GM23338 (cell line): Measurements from ENCODE around the gene KRT15. TPM values are rescaled to one million over a fixed set of nuclear protein-coding genes. Genes with fewer than 3 reads are reported as not detected.

Experiments
- ATAC-seq: fragments of 200-7000 bp; cut with Tn5 transposase; 3 replicates; pipeline ENCODE4 v1.9.1; 2020
- DNase-seq: peaks from one replicate; pipeline ENCODE4 v3.0.0-alpha.2; 2015; ENCODE audit warnings: low spot score
- H2AFZ ChIP-seq: fragments of 200-600 bp; sonication (generic); 2 replicates; pipeline ENCODE4 v1.8.0; 2016; ENCODE audit warnings: antibody characterized with exemption, mild to moderate bottlenecking, moderate library complexity
- H3F3A ChIP-seq: fragments of 200-600 bp; sonication (generic); replicated peaks from 2 replicates; pipeline ENCODE4 v1.8.0; 2017; ENCODE audit warnings: antibody characterized with exemption, mixed run types, low read depth
- H3K27ac ChIP-seq: fragments of 200-600 bp; sonication (generic); 2 replicates; pipeline ENCODE4 v1.6.1; 2016; ENCODE audit warnings: low read depth
- H3K27me3 ChIP-seq: fragments of 200-600 bp; sonication (generic); 2 replicates; pipeline ENCODE4 v1.8.0; 2016; ENCODE audit warnings: mild to moderate bottlenecking, mixed run types, moderate library complexity; ENCODE audit not compliant: insufficient read depth
- H3K36me3 ChIP-seq: fragments of 200-600 bp; sonication (generic); 2 replicates; pipeline ENCODE4 v1.8.0; 2016; ENCODE audit warnings: mild to moderate bottlenecking; ENCODE audit not compliant: insufficient read depth
- H3K4me1 ChIP-seq: fragments of 200-600 bp; sonication (generic); 2 replicates; pipeline ENCODE4 v1.8.0; 2016; ENCODE audit warnings: mild to moderate bottlenecking, moderate library complexity; ENCODE audit not compliant: insufficient read depth
- H3K4me2 ChIP-seq: fragments of 200-600 bp; sonication (generic); 2 replicates; pipeline ENCODE4 v1.7.1; 2017; ENCODE audit warnings: mixed run types
- H3K4me3 ChIP-seq: fragments of 200-600 bp; sonication (generic); 2 replicates; pipeline ENCODE4 v1.6.1; 2016; ENCODE audit warnings: mixed run types
- H3K79me2 ChIP-seq: fragments of 200-600 bp; sonication (generic); replicated peaks from 2 replicates; pipeline ENCODE4 v1.8.0; 2017; ENCODE audit warnings: mild to moderate bottlenecking; ENCODE audit not compliant: insufficient read depth
- H3K9me2 ChIP-seq: fragments of 200-600 bp; sonication (generic); 2 replicates; pipeline ENCODE4 v1.8.0; 2017; ENCODE audit not compliant: insufficient read depth
- H4K20me1 ChIP-seq: fragments of 200-600 bp; sonication (generic); replicated peaks from 2 replicates; pipeline ENCODE4 v1.8.0; 2017; ENCODE audit warnings: mild to moderate bottlenecking; ENCODE audit not compliant: insufficient read depth
- H3K27ac Mint-ChIP-seq: 2 replicates; pipeline ENCODE4 v1.8.0; 2020; ENCODE audit warnings: inconsistent platforms, mild to moderate bottlenecking, moderate library complexity, mixed read lengths
- H3K27me3 Mint-ChIP-seq: 3 replicates; pipeline ENCODE4 v1.8.0; 2022; ENCODE audit warnings: low read depth, mild to moderate bottlenecking, moderate library complexity, mixed read lengths, inconsistent platforms; ENCODE audit not compliant: insufficient read depth, poor library complexity
- H3K36me3 Mint-ChIP-seq: 3 replicates; pipeline ENCODE4 v1.8.0; 2021; ENCODE audit warnings: low read depth, mild to moderate bottlenecking, inconsistent platforms, moderate library complexity, mixed read lengths
- H3K4me1 Mint-ChIP-seq: 3 replicates; pipeline ENCODE4 v1.8.0; 2020; ENCODE audit warnings: mild to moderate bottlenecking, inconsistent platforms, mixed read lengths
- H3K4me3 Mint-ChIP-seq: 3 replicates; pipeline ENCODE4 v1.8.0; 2021; ENCODE audit warnings: moderate library complexity, mild to moderate bottlenecking, inconsistent platforms, mixed read lengths
- H3K9me3 Mint-ChIP-seq: 3 replicates; pipeline ENCODE4 v1.8.0; 2020; ENCODE audit warnings: moderate library complexity, mild to moderate bottlenecking, inconsistent platforms, mixed read lengths
- CREB1 ChIP-seq: fragments of 250-450 bp; sonication (Bioruptor Pico); IDR thresholded peaks from 2 replicates; pipeline ENCODE4 v1.5.0; 2020; ENCODE audit warnings: low read depth, mild to moderate bottlenecking, moderate library complexity
- CTCF ChIP-seq, 2 experiments: fragments of 200-600 bp in 1 of 2; sonication (generic) in 1 of 2; conservative IDR thresholded peaks; 2 replicates each; pipeline versions ENCODE4 v1.5.1 to v1.6.1; 2016 to 2017; ENCODE audit warnings: antibody characterized with exemption in 2 of 2, low read depth in 2 of 2, mild to moderate bottlenecking in 2 of 2, moderate library complexity in 1 of 2
- EZH2 ChIP-seq: fragments of 200-600 bp; sonication (generic); IDR thresholded peaks from one replicate; pipeline ENCODE4 v1.8.0; 2017; ENCODE audit warnings: antibody characterized with exemption, mild to moderate bottlenecking, low read depth; ENCODE audit not compliant: unreplicated experiment
- EZH2phosphoT487 ChIP-seq: fragments of 200-600 bp; sonication (generic); IDR thresholded peaks from one replicate; pipeline ENCODE4 v1.8.1; 2018; ENCODE audit warnings: antibody characterized with exemption; ENCODE audit not compliant: unreplicated experiment
- JUNB ChIP-seq: IDR thresholded peaks from one replicate; pipeline ENCODE4 v1.6.1; 2016; ENCODE audit warnings: antibody characterized with exemption; ENCODE audit not compliant: unreplicated experiment
- NANOG ChIP-seq: IDR thresholded peaks from 2 replicates; pipeline ENCODE4 v1.6.1; 2016; ENCODE audit warnings: antibody characterized with exemption, borderline replicate concordance
- POLR2AphosphoS5 ChIP-seq: IDR thresholded peaks from 2 replicates; pipeline ENCODE4 v1.6.1; 2016; ENCODE audit warnings: antibody characterized with exemption, low read depth
- STAT1 ChIP-seq: IDR thresholded peaks from one replicate; pipeline ENCODE4 v1.6.1; 2016; ENCODE audit warnings: antibody characterized with exemption; ENCODE audit not compliant: unreplicated experiment
- ZNF331 ChIP-seq: fragments of 250-450 bp; sonication (Bioruptor Pico); IDR thresholded peaks from 2 replicates; pipeline ENCODE4 v1.5.0; 2020; ENCODE audit warnings: low read depth, mild to moderate bottlenecking, moderate library complexity
- polyA plus RNA-seq: library from polyadenylated mRNA; unstranded; fragments of >200 nt; fragmentation: Nextera tagmentation; extraction: Ambion mirVana; gene quantifications from 2 replicates; pipeline ENCODE4 v1.2.1, GENCODE V29; 2016
- total RNA-seq: library from RNA; depleted of rRNA; stranded (reverse); fragments of >200 nt; shearing (Covaris generic); gene quantifications from 2 replicates; pipeline ENCODE4 v1.2.3, GENCODE V29; 2014
- TF ChIP-seq, protein P1 (sequence below): IDR thresholded peaks from one replicate; pipeline ENCODE4 v1.6.1; 2018; ENCODE audit warnings: antibody characterized with exemption; ENCODE audit not compliant: unreplicated experiment

Gene KRT15
- total and polyA plus RNA-seq, 2 experiments from 2014 or later, result 0.03 TPM; not detected in 1

- Histone ChIP-seq H3F3A (no peaks in the 10 kb centered on the region), H3K27ac (no peak overlapping the region), H4K20me1 (no peaks in the 10 kb centered on the region), H3K4me3 (no peak overlapping the region), H3K36me3 (no peaks in the 10 kb centered on the region), H3K27me3 (no peaks in the 10 kb centered on the region), H3K4me2 (no peak overlapping the region), H2AFZ (no peak overlapping the region), H3K79me2 (no peaks in the 10 kb centered on the region), H3K9me2 (no peaks in the 10 kb centered on the region), H3K4me1 (peaks cover 16% of the 10 kb centered on the region)
- H3K27me3 Mint-ChIP-seq, result peaks cover 26% of the 10 kb centered on the region
- peaks cover 7% of the 10 kb centered on the region for H3K9me3 Mint-ChIP-seq
- DNase-seq (no peak), ATAC-seq (no peak)
- no peak overlapping the region for H3K4me3 Mint-ChIP-seq
- no peaks in the 10 kb centered on the region for H3K36me3 Mint-ChIP-seq
- H3K4me1 Mint-ChIP-seq, result peaks cover 22% of the 10 kb centered on the region
- TF ChIP-seq ZNF331 (CRISPR knock-in tag) (no peak), EZH2 (no peak), CREB1 (CRISPR knock-in tag) (no peak), POLR2AphosphoS5 (no peak), JUNB (no peak), EZH2phosphoT487 (no peak)
- no peak overlapping the region for H3K27ac Mint-ChIP-seq
Observed at GRCh38 chr17:41546819-41547218, 28.1 kb upstream of the KRT15 start.

DNA sequence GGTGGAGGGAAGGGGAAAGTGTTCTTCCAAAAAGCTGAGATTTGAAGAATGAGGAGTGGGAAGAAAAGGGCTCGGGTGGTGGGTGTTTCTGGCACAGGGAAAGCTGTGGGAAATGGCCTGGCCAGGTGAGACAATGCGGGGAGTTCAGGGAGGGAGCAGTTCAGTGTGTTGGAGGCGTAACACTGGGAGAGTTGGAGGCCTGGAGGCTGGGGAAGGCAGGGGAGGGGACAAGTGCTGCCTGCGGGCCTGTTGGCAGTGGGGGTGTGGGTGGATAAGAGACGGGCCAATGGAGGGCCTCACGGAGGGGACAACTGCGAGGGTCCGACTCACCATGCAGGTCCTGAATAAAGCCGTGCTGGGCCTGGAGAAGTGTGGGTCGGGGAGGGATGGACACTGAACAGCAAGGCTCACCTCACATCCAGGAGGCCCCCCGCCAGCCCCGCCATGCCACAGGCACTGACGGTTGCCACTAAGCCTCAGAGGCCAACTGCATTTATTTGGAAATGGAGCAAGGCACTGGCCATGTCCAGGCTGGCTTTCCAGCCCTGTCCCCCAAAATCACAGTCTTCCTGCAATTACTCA lies 27.2 kb upstream of the KRT15 start:
- DNase-seq (no peak), ATAC-seq (no peak)
- no peaks in the 10 kb centered on the region for H4K20me1 ChIP-seq
- no peak for TF ChIP-seq NANOG
- no peak for TF ChIP-seq EZH2
- TF ChIP-seq ZNF331 (CRISPR knock-in tag), result no peak
- TF ChIP-seq, protein P1, sequence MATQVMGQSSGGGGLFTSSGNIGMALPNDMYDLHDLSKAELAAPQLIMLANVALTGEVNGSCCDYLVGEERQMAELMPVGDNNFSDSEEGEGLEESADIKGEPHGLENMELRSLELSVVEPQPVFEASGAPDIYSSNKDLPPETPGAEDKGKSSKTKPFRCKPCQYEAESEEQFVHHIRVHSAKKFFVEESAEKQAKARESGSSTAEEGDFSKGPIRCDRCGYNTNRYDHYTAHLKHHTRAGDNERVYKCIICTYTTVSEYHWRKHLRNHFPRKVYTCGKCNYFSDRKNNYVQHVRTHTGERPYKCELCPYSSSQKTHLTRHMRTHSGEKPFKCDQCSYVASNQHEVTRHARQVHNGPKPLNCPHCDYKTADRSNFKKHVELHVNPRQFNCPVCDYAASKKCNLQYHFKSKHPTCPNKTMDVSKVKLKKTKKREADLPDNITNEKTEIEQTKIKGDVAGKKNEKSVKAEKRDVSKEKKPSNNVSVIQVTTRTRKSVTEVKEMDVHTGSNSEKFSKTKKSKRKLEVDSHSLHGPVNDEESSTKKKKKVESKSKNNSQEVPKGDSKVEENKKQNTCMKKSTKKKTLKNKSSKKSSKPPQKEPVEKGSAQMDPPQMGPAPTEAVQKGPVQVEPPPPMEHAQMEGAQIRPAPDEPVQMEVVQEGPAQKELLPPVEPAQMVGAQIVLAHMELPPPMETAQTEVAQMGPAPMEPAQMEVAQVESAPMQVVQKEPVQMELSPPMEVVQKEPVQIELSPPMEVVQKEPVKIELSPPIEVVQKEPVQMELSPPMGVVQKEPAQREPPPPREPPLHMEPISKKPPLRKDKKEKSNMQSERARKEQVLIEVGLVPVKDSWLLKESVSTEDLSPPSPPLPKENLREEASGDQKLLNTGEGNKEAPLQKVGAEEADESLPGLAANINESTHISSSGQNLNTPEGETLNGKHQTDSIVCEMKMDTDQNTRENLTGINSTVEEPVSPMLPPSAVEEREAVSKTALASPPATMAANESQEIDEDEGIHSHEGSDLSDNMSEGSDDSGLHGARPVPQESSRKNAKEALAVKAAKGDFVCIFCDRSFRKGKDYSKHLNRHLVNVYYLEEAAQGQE, result no peak
- TF ChIP-seq CTCF (conservative IDR thresholded peaks at IDR 0.05; ENCODE audit: low read depth in 2 of 2), result no peak
- no peak for TF ChIP-seq STAT1
- H3K27me3 Mint-ChIP-seq, result peaks cover 24% of the 10 kb centered on the region
- peaks cover 26% of the 10 kb centered on the region for H3K4me1 Mint-ChIP-seq
- H3K4me1 ChIP-seq, result peaks cover 16% of the 10 kb centered on the region
- no peak overlapping the region for H3K27ac Mint-ChIP-seq
- no peak overlapping the region for H2AFZ ChIP-seq
- peaks cover 7% of the 10 kb centered on the region for H3K9me3 Mint-ChIP-seq
- no peaks in the 10 kb centered on the region for H3K36me3 Mint-ChIP-seq
- no peaks in the 10 kb centered on the region for H3K27me3 ChIP-seq
- no peaks in the 10 kb centered on the region for H3K79me2 ChIP-seq
- H3F3A ChIP-seq, result no peaks in the 10 kb centered on the region
- H3K4me3 Mint-ChIP-seq, result no peak overlapping the region
- H3K9me2 ChIP-seq, result no peaks in the 10 kb centered on the region
- H3K4me2 ChIP-seq, result no peak overlapping the region
- no peaks in the 10 kb centered on the region for H3K36me3 ChIP-seq
- no peak overlapping the region for H3K4me3 ChIP-seq
- no peak overlapping the region for H3K27ac ChIP-seq
